Measurements from ENCODE around the gene EFCAB6. TPM values are rescaled to one million over a fixed set of nuclear protein-coding genes. Genes with fewer than 3 reads are reported as not detected.
A peak's percentile ranks its signal among the peaks of the same experiment; 100 is the strongest.

Gene EFCAB6
- total and polyA plus RNA-seq, 2 of the 13 experiments (the other 11 are each of a cell fraction or from before 2014, with no cell fraction given), result not detected

DNA sequence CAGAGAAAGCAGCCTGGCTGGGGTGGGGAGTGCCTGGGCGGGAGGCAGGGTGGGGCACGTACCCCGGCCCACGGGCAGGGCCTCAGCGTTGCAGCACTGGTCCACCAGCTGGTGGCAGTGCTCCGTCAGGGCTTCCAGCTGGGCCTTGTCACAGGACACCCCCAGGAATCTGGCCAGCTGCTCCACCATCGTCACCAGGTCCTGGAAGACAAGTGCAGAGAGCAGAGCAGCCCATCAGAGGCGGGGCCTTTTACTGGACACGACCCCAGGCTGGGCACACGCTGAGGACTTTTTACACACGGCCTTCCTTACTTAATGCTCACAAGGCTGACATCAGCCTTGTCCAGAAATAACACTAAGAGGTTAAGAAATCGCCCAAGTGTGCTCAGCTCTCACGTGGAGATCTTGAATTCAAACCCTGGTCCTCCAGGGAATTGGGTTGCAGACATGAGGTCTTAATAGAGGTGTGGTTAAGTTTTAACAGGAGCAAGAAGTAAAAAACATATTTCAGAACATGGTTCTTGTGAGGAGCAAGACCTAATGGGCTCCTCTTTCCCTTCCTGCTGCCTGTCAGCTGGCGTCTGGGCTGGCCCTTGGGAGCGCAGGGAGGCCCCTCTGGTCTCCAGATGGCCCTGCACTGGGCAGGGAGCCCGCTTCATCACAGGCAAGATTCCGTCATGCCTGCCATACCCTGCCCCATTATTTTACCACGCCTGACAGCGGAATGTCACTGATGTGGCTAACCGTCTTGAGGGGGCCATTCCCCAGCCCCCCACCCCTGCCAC is 17.1 kb upstream of the EFCAB6 start:
- in situ Hi-C loops (cut with HindIII; ENCODE audit: extremely low pct_ligation_motif_present, low pct_unique_long_range_greater_than_20kb), result no loop called here
- Histone ChIP-seq H3K4me3 (replicated peaks in 1 of 3; ENCODE audit: insufficient read depth in 1 of 3, low read depth in 2 of 3, low read length in 3 of 3) (no peak overlapping the region), H3K27ac (ENCODE audit: extremely low read length, insufficient read depth, low read length) (no peak overlapping the region), H2AFZ (ENCODE audit: low read length) (no peak overlapping the region), H3K36me3 (replicated peaks in 1 of 2; ENCODE audit: control insufficient read depth in 1 of 2, insufficient read depth in 2 of 2, low read length in 2 of 2) (no peaks in the 10 kb centered on the region), H3K9me3 (ENCODE audit: low read length) (no peaks in the 10 kb centered on the region), H4K20me1 (ENCODE audit: insufficient read depth, low read length) (peaks cover 2% of the 10 kb centered on the region; the same call in 1 of the 2 replicates), H3K4me2 (ENCODE audit: low read depth, low read length) (no peak overlapping the region), H3K4me1 (ENCODE audit: insufficient read depth, low read length) (peaks cover under 1% of the 10 kb centered on the region; the same call in 1 of the 2 replicates), H3K79me2 (ENCODE audit: insufficient read depth, low read length) (no peaks in the 10 kb centered on the region), H3K27me3 (ENCODE audit: control insufficient read depth in 1 of 2, insufficient read depth in 2 of 2, low read length in 2 of 2) (peaks cover 5 to 32% of the 10 kb centered on the region in 2 experiments; a peak in 4 of 5 replicates), H3K9ac (ENCODE audit: insufficient read depth, low read depth, low read length) (no peak overlapping the region)
- CTCF ChIA-PET (ENCODE audit: low intra/inter-chr PET ratio, low total read pairs), result no interaction called here
- BruUV-seq (replicated peaks), result no TSS peak
- ATAC-seq (no peak), FAIRE-seq (no peak), DNase-seq (ENCODE audit: low spot score) (no peak)
- intact Hi-C loops (cut with micrococcal nuclease; ENCODE audit: unreplicated experiment), result no loop called here
- 2% methylated on average over 9 of the region's 20 CpGs for WGBS (ENCODE audit: low lambda C conversion rate)
- POLR2A ChIA-PET, result no interaction called here
- TF ChIP-seq, protein P1, sequence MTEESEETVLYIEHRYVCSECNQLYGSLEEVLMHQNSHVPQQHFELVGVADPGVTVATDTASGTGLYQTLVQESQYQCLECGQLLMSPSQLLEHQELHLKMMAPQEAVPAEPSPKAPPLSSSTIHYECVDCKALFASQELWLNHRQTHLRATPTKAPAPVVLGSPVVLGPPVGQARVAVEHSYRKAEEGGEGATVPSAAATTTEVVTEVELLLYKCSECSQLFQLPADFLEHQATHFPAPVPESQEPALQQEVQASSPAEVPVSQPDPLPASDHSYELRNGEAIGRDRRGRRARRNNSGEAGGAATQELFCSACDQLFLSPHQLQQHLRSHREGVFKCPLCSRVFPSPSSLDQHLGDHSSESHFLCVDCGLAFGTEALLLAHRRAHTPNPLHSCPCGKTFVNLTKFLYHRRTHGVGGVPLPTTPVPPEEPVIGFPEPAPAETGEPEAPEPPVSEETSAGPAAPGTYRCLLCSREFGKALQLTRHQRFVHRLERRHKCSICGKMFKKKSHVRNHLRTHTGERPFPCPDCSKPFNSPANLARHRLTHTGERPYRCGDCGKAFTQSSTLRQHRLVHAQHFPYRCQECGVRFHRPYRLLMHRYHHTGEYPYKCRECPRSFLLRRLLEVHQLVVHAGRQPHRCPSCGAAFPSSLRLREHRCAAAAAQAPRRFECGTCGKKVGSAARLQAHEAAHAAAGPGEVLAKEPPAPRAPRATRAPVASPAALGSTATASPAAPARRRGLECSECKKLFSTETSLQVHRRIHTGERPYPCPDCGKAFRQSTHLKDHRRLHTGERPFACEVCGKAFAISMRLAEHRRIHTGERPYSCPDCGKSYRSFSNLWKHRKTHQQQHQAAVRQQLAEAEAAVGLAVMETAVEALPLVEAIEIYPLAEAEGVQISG (CRISPR knock-in tag; IDR thresholded peaks at IDR 0.05), result no peak
- TF ChIP-seq, protein P2, sequence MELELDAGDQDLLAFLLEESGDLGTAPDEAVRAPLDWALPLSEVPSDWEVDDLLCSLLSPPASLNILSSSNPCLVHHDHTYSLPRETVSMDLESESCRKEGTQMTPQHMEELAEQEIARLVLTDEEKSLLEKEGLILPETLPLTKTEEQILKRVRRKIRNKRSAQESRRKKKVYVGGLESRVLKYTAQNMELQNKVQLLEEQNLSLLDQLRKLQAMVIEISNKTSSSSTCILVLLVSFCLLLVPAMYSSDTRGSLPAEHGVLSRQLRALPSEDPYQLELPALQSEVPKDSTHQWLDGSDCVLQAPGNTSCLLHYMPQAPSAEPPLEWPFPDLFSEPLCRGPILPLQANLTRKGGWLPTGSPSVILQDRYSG (CRISPR knock-in tag; IDR thresholded peaks at IDR 0.05), result no peak
- TF ChIP-seq ZSCAN21 (CRISPR knock-in tag; IDR thresholded peaks at IDR 0.05; ENCODE audit: borderline replicate concordance), result no peak
- TF ChIP-seq, protein P3, sequence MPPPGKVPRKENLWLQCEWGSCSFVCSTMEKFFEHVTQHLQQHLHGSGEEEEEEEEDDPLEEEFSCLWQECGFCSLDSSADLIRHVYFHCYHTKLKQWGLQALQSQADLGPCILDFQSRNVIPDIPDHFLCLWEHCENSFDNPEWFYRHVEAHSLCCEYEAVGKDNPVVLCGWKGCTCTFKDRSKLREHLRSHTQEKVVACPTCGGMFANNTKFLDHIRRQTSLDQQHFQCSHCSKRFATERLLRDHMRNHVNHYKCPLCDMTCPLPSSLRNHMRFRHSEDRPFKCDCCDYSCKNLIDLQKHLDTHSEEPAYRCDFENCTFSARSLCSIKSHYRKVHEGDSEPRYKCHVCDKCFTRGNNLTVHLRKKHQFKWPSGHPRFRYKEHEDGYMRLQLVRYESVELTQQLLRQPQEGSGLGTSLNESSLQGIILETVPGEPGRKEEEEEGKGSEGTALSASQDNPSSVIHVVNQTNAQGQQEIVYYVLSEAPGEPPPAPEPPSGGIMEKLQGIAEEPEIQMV (CRISPR knock-in tag; IDR thresholded peaks at IDR 0.05; ENCODE audit: low read depth), result no peak
- TF ChIP-seq, protein P4, sequence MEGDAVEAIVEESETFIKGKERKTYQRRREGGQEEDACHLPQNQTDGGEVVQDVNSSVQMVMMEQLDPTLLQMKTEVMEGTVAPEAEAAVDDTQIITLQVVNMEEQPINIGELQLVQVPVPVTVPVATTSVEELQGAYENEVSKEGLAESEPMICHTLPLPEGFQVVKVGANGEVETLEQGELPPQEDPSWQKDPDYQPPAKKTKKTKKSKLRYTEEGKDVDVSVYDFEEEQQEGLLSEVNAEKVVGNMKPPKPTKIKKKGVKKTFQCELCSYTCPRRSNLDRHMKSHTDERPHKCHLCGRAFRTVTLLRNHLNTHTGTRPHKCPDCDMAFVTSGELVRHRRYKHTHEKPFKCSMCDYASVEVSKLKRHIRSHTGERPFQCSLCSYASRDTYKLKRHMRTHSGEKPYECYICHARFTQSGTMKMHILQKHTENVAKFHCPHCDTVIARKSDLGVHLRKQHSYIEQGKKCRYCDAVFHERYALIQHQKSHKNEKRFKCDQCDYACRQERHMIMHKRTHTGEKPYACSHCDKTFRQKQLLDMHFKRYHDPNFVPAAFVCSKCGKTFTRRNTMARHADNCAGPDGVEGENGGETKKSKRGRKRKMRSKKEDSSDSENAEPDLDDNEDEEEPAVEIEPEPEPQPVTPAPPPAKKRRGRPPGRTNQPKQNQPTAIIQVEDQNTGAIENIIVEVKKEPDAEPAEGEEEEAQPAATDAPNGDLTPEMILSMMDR (CRISPR knock-in tag; IDR thresholded peaks at IDR 0.05), result 0 out of 2 replicates have a peak, but pooled peaks have one; percentile 5

Data from HepG2 (cell line).